Measurements from ENCODE around the gene DPPA5. TPM values are rescaled to one million over a fixed set of nuclear protein-coding genes. Genes with fewer than 3 reads are reported as not detected.
"Not testable (repeated sequence)": the region's sequence is repeated elsewhere in the genome, so short reads cannot be mapped to it uniquely, and the experiment has no call there.

DPPA5 gene
- polyA plus RNA-seq, 1 donor (not counting 4 experiments of a cell fraction or from before 2014, with no cell fraction given): not detected

DNA sequence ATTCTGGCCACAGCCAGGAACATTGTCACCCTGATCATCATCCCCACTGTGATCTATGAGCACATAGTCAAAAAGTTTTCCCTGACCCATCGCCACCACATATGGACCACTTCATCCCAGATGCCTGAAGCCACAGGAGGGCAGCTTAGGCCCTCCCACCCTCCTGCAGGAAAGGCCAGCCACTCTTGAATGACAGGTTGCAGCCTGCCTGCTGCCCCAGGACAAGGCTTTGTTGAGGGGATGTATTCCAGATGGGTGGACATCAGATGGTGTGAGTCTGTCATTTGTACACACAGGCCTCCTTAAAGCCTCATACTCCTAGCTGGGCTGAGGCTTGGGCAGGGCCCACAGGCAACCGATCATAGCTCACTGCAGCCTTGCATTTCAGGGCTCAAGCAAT is 30.8 kb downstream of the DPPA5 start:
- no peak overlapping the region for H3K9ac ChIP-seq (ENCODE audit: control insufficient read depth, extremely low read depth, insufficient read depth, low read length)
- no peaks in the 10 kb centered on the region for H3K79me2 ChIP-seq (ENCODE audit: control insufficient read depth, insufficient read depth, low read length)
- dilution Hi-C loops (cut with MboI; ENCODE audit: extremely low pct_ligation_motif_present, low sequenced_read_pairs): no loop called here
- no peaks in the 10 kb centered on the region for H4K20me1 ChIP-seq (ENCODE audit: control insufficient read depth, extremely low read depth, insufficient read depth, low read length)
- FAIRE-seq: no peak
- no peak for DNase-seq (ENCODE audit: low read depth, low spot score)
- TF ChIP-seq CTCF (optimal IDR thresholded peaks at IDR 0.05 in 1 of 3, IDR thresholded peaks at IDR 0.05 in 1 of 3, conservative IDR thresholded peaks at IDR 0.05 in 1 of 3; ENCODE audit: extremely low read depth in 1 of 3, insufficient read depth in 2 of 3, low read length in 3 of 3) (no peak), EZH2 (IDR thresholded peaks at IDR 0.05; ENCODE audit: low read length) (no peak)
- no peaks in the 10 kb centered on the region for H3K36me3 ChIP-seq (ENCODE audit: control insufficient read depth in 2 of 2, extremely low read depth in 1 of 2, insufficient read depth in 2 of 2, low read length in 2 of 2)
- no peak overlapping the region for H3K27ac ChIP-seq (ENCODE audit: control insufficient read depth, insufficient read depth, low read length)
- H3K4me1 ChIP-seq (ENCODE audit: control insufficient read depth, extremely low read depth, insufficient read depth, low read length): no peaks in the 10 kb centered on the region
- no peaks in the 10 kb centered on the region for H3K9me1 ChIP-seq (ENCODE audit: control insufficient read depth, extremely low read depth, insufficient read depth, low read length)
- no peaks in the 10 kb centered on the region for H3K9me3 ChIP-seq (ENCODE audit: control insufficient read depth, low read depth, low read length)
- no peak overlapping the region for H2AFZ ChIP-seq (ENCODE audit: control insufficient read depth, low read length)
- no peak overlapping the region for H3K4me3 ChIP-seq (ENCODE audit: control insufficient read depth in 2 of 3, extremely low read depth in 1 of 3, insufficient read depth in 2 of 3, low read depth in 1 of 3, low read length in 3 of 3)
- H3K27me3 ChIP-seq (ENCODE audit: control insufficient read depth, extremely low read depth, insufficient read depth, low read length): no peaks in the 10 kb centered on the region
- H3K4me2 ChIP-seq (ENCODE audit: control insufficient read depth, extremely low read depth, insufficient read depth, low read depth, low read length): no peak overlapping the region

DNA sequence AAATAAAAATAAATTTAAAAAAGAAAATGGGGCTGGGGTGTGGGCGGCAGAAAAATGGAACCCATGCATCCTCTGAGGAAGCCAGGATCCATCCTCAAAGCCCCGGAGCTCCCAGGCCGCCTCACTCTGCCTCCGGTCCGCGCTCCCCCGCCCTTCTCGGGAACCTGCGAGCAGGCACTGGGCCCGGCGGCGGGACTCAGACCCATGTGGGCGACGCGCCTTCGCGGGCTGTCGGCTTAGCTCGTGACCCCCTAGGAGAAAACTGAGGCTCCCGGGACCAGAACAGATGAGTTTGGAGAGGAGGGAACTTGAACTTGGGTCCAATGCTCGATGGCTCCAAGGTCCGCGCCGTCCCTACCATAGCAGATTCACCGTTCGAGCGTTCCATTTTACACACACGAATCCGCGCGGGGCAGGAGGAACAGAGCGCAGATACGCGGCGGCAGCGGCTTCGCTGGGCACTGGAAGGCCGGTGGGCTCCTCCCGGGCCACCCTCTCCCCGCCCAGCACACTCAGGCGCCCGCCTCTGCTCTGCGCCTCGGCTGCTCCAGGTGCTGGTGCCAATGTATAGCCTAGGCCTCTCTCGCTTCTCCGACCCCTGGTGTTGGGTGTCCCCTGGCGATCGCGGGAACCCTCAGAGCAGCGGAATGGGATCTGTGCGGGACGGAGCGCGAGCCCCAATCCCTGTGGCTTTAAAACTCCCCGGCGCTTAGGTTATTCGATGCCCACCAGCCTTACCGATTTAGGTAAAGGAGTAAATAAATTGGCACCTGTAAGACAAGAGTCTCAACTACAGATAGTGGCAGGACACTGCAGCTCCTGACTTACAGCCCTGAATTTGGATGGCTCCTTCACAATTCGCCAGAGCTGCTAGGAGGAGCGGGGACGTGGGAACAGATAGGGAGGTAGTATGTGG is 39.2 kb downstream of the DPPA5 start:
- Histone ChIP-seq H3K9me3 (ENCODE audit: control insufficient read depth, low read depth, low read length) (no peaks in the 10 kb centered on the region), H3K4me1 (ENCODE audit: control insufficient read depth, extremely low read depth, insufficient read depth, low read length) (peaks cover 4% of the 10 kb centered on the region), H3K9ac (ENCODE audit: control insufficient read depth, extremely low read depth, insufficient read depth, low read length) (no peak overlapping the region), H2AFZ (ENCODE audit: control insufficient read depth, low read length) (peak overlapping the region; percentile 37), H3K9me1 (ENCODE audit: control insufficient read depth, extremely low read depth, insufficient read depth, low read length) (no peaks in the 10 kb centered on the region), H3K79me2 (ENCODE audit: control insufficient read depth, insufficient read depth, low read length) (no peaks in the 10 kb centered on the region), H4K20me1 (ENCODE audit: control insufficient read depth, extremely low read depth, insufficient read depth, low read length) (no peaks in the 10 kb centered on the region), H3K27me3 (ENCODE audit: control insufficient read depth, extremely low read depth, insufficient read depth, low read length) (peaks cover 27% of the 10 kb centered on the region), H3K27ac (ENCODE audit: control insufficient read depth, insufficient read depth, low read length) (no peak overlapping the region), H3K4me3 (ENCODE audit: control insufficient read depth in 2 of 3, extremely low read depth in 1 of 3, insufficient read depth in 2 of 3, low read depth in 1 of 3, low read length in 3 of 3) (peak overlapping the region in 1 of 3 experiments; percentile 34), H3K4me2 (ENCODE audit: control insufficient read depth, extremely low read depth, insufficient read depth, low read depth, low read length) (peak overlapping the region; percentile 48), H3K36me3 (ENCODE audit: control insufficient read depth in 2 of 2, extremely low read depth in 1 of 2, insufficient read depth in 2 of 2, low read length in 2 of 2) (no peaks in the 10 kb centered on the region)
- FAIRE-seq: no peak
- dilution Hi-C loops (cut with MboI; ENCODE audit: extremely low pct_ligation_motif_present, low sequenced_read_pairs): no loop called here
- TF ChIP-seq EZH2 (IDR thresholded peaks at IDR 0.05; ENCODE audit: low read length) (peak; percentile 72), CTCF (optimal IDR thresholded peaks at IDR 0.05 in 1 of 3, IDR thresholded peaks at IDR 0.05 in 1 of 3, conservative IDR thresholded peaks at IDR 0.05 in 1 of 3; ENCODE audit: extremely low read depth in 1 of 3, insufficient read depth in 2 of 3, low read length in 3 of 3) (no peak)
- DNase-seq (ENCODE audit: low read depth, low spot score): no peak

- DNase-seq (ENCODE audit: low read depth, low spot score); H3K9ac ChIP-seq (ENCODE audit: control insufficient read depth, extremely low read depth, insufficient read depth, low read length); H3K4me1 ChIP-seq (ENCODE audit: control insufficient read depth, extremely low read depth, insufficient read depth, low read length); H3K9me3 ChIP-seq (ENCODE audit: control insufficient read depth, low read depth, low read length); H3K27ac ChIP-seq (ENCODE audit: control insufficient read depth, insufficient read depth, low read length); dilution Hi-C loops (cut with MboI; ENCODE audit: extremely low pct_ligation_motif_present, low sequenced_read_pairs); H3K79me2 ChIP-seq (ENCODE audit: control insufficient read depth, insufficient read depth, low read length); FAIRE-seq; H4K20me1 ChIP-seq (ENCODE audit: control insufficient read depth, extremely low read depth, insufficient read depth, low read length); H3K36me3 ChIP-seq (ENCODE audit: control insufficient read depth in 2 of 2, extremely low read depth in 1 of 2, insufficient read depth in 2 of 2, low read length in 2 of 2); H3K9me1 ChIP-seq (ENCODE audit: control insufficient read depth, extremely low read depth, insufficient read depth, low read length): not testable (repeated sequence)
- Histone ChIP-seq H3K4me2 (ENCODE audit: control insufficient read depth, extremely low read depth, insufficient read depth, low read depth, low read length) (peak overlapping the region; percentile 80), H2AFZ (ENCODE audit: control insufficient read depth, low read length) (peak overlapping the region; percentile 87), H3K4me3 (ENCODE audit: control insufficient read depth in 2 of 3, extremely low read depth in 1 of 3, insufficient read depth in 2 of 3, low read depth in 1 of 3, low read length in 3 of 3) (peak overlapping the region; percentile 38 to 66 (median 59)), H3K27me3 (ENCODE audit: control insufficient read depth, extremely low read depth, insufficient read depth, low read length) (peaks cover 24% of the 10 kb centered on the region)
These were observed 43.6 kb downstream of the DPPA5 start for GRCh38 chr6:73310503-73310845.

Data from keratinocyte (primary cell).